GM21367 (cell line): ENCODE data around the gene GPBAR1.

Experiments used
- ATAC-seq: cut with Tn5 transposase; IDR thresholded peaks from one replicate; pipeline ENCODE4 v1.9.1; 2021; ENCODE audit not compliant: unreplicated experiment

GPBAR1 gene

DNA sequence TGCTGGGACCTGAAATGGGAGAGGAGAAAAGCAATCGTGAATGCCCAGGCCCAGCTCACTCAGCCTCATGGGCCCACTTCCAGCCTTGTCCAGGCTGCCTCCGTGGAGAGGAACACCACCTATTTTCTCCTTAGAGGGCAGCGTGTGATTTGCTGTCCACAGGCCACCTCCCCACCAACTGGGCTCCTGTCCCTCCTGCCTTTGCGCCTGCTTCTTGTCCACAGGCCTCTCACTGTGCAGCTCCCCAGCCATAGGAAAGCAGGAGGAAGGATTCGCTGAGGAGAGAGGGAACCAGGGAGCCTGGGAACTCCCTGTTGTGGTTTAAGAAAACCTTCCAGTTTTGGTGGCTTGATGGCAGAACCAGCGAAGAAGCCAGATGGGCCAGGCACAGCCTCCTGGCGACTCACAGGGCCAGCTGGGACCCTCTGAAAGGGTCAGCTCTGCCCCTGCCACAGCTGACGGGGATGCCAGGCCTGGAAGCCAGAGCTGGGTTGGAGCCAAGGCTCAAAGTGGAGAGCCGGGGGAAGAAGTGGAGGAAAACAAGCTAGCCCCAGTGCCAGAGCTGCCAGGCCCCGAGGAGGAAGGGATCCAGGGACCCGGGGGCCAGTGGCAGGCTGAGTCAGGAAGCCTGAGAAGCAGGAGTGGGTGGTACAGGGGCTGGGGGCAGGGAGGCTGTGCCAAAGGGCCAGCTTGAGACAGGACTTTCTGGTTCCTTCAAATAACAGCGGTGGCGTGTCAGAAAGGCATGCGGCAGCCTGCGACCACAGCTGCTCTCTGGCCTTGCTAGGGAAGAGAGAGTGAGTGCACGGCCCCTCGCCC, 21.6 kb downstream of the GPBAR1 start:
- no peak for ATAC-seq

DNA sequence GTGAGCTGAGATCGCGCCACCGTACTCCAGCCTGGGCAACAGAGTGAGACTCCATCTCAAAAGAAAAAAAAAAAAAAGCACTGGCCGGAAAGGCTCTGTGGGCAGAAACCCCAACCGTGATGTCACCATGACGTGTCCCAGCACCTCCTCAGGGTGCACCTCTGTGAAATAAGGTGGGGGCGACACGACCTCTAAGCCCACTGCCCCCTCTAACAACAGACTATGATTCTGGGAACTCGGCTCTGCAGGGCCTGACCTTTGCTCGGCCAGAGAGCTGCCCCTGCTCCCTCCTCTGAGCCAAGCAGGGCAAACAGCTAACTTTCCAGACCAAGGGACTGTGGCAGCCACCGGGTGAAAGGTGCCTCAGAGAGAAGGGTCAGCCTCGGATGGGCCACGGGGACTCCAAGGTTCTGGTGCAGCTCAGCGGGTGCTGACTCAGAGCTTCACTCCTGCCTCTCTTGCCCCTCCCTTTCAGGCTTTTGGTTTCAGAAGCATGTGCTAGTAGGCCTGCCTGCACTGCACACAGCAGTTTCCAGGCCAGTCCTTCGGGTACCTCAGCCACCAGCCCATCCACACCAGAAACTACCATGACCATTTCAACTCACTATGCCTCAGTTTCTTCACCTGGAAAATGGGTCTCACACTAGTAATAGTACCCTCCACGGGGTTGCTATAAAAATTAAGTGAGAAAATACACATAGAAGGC, 23.4 kb downstream of the GPBAR1 start:
- ATAC-seq: peak; percentile 38

DNA sequence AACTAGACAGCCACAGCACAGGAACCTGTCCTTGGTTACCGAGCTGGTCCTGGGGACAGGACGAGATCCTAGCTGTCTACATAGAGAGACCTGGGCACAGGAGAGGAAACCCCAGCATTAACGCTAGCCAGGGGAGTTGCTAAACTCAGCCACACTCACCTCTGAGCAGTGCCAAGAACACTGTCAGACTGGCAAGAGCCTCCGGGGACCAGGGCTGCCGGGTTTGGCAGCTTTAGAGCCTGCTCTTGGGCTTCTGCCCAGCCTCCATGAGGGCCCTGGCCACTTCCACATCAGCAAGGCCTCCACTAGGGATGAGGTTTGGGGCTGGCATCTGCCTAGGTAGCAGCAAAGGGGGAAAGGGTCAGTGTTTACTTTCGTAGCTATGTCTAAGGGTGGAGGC, 24.8 kb downstream of the GPBAR1 start:
- no peak for ATAC-seq

DNA sequence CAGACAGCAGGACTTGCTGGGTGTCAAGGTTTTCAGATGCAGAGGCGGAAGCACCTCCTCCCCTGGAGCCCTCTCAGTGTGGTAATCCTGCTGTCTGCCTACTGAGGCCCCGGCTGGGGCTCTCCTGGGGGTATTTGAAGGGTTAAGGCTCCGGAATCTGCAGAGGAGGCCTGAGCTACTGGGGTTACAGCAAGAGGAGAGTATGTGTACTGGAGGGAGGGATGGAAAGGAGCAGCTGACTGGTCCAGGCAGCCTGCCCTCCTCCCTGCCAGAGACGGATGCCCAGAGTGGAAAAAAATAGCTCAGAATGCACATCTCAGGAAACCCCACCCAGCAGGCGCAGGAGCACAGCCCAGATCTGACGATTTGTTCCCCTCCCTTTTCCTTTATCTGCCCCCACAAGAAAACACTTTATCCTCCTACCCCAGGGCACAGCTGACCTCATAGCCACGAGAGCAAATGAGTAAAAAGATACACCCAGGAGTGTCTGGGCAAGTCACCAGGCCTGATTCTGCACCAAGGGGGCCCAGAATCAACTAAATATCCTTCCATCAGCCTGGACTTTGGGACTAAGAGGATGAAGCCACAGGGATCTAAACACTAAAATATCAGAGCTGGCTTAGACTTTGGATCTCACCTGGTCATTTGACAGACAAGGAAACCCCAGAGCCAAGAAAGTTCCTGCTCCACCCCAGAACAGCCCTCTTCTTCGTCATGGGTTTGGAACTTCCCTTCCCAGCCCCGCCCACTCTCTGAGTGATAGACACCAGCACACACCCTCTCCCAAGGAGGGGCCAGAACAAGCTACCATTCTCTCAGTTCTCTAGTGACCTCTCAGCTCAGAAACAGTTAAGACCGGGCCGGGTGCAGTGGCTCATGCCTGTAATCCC, 26.0 kb downstream of the GPBAR1 start:
- ATAC-seq: peak; percentile 57

DNA sequence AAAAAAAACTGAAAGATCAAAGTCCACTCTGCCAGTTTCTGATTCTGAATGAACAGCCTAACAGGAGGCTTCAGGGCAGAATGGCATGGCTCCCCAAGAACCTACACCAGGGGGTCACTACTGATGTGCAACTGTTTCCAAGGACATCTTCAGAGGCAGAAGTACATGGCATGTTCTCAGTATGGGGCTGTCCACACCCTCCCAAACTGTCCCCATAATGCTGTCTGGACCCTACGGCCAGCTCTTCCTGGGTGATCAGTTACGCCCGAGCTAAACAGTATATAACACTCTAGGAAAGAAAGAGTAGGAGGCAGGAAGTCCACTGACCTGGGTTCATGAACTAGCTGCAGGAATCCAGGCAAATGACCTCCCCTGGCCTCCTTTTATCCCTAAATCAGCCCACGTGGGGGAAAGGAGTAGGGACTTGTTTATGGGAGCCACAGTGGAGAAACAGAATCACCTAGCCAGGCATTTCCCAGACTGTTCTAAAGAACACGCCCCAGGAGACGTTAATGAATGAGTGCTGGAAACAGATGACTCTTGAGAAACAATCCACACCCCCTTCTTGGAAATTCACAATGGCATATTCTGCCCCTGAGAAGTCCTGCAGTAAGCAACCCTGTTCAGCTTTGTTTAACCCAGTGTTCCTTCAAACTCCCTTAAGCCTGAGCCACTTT, 29.0 kb downstream of the GPBAR1 start:
- no peak for ATAC-seq

DNA sequence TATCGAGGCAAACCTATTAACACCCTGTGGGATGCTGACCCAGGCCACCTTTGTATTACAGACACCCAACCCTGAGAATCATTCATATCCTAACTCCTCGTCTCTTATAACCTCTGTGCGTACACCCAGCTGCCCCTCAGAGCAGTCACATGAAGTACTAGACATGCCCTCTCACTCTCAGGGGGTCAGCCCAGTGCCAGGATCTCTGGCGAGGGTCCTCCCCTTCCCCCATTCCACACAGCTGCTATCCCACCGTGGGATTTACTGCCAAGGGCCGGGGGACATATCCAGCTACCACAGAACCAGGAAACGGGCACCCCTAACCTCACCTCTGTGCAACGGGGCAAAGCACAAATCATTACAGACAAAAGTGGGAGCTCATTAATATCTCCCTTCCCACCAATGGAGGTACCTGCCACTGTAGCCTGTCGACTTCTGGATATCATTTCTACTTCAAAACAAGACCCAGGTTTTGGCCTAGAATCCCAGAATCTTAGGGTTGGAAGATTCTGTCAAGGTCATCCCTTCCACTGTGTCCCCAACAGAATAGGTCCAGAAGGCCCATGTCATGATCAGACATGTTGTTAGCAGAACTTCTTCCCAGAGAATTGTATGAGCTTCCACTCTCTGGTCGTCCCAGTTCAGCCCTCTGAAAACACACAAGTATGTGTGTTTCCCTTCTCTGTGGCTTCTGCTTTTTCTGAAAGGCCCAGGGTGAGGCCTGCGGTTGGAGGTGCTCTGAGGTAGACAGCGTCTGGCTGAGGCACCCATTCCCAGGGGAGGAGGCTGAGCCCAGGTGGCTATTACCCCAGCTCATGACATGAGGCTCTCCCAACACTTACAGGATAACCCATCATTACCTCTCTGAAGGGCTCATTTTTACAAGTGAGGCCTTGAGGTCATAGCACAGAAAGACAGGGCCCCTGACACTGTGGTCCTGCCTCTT, 29.8 kb downstream of the GPBAR1 start:
- peak; percentile 52 for ATAC-seq

DNA sequence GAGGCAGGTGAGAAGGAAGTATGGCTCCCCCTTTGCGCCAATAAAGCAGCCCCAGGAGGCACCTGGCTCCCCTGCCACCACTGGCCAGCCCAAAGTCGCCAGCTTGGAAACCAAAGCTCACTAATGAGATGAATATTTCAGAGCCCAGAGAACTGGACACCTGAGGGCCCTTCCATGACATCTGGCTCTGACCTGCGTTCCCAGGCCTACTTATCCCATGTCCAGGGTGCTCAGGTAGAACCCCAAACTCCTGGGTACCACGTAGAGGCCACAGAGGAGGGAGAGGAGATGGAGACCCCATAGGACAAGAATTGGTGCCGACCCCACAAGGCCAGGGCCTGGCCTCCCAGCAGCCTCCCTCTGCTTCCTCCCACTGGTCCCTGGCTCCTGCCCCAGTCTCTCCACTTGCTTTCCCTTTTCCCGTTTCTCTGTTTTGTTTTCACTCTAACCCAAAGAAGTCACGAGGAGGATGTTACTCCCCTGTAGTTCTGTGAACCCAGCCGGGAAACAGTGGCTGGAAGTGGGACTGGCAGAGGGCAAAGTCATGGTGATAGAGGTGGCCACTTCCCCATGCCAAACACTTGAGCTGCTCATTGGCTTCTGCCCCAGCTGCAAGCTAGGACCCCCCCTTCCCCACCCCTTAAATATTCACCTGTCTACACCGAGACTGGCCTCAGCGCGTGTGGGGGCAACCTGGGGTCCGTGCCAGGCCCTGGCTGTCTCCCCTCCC, 30.7 kb downstream of the GPBAR1 start:
- ATAC-seq: peak; percentile 2

DNA sequence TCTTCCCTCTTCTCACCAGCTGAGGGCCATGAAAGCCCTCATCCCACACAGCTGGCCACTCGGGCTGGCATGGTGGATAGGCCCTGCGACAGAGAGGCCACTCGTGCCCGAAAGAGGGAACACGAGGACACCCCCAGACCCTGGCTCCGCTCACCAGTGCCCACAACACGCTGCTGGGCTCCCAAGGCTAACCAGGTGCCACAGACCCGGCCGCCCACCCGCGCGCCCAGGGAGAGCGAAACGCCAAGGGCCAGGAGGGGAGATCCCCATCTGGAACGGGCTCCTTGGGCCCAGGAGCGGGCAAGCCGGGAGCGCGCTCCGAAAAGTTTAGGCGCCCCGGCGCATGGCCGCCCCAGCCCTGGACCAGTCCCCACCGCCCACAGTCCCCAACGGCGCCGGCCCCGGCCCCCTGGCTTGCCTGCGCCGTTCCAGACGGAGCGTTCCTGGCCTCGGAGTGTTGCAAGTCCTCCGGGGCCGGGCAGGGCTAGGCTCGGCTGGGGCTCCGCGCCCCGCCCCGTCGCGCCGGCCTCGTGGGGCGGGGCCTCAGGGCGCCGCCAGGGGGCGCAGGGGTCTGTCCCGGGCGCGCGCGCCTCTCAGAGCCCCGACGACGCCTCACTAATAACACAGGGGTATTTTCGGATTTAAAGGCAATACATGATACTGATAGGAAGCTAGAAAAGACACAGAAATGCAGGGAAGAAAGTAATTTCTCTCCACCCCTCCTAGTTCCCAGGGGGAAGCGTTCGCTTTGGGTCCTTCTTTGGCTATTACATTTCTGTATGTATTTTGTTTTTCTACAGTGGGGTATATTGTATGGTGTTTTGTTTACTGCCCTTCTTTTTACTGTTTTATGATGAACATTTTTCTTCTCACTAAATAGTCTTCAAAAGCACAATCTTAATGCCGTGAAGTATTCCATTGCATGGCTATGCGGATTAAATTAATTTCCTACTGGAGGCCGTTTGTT, 31.5 kb downstream of the GPBAR1 start, which contains the start of gene TMBIM1:
Gene TMBIM1 (minus strand): TSS at position 456 of the 967 bp plus-strand sequence. CDS start 10,362 bp downstream, outside the sequence.
- ATAC-seq: peak; percentile 63

DNA sequence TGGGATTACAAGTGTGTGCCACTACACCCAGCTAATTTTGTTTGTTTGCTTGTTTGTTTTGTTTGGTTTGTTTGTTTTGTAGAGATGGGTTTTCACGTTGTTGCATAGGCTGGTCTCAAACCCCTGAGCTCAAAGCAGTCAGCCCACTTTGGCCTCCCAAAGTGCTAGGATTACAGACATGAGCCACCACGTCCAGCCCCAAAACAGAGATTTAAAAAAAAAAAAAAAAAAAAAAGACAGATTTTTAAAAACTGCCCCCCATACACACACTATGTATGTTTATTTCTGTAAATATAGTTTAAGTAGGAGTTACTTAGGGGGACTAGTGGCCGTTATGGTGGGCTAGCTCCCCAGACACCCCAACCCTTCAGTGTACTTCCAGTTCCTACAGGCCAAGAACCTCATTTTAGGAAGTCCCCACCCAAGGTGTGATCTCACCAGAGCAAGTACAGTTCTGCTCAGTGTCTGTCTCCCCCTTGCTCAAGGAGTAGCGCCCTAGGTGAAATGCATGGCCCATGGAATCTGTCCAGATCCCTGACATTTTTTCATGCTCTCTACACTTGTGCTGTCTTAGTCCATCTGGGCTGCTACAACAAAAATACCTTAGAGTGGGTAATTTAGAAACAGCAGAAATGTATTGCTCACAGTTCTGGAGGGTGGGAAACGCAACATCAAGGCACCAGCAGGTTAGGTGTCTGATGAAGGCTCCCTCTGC, 33.1 kb downstream of the GPBAR1 start:
- ATAC-seq: no peak

DNA sequence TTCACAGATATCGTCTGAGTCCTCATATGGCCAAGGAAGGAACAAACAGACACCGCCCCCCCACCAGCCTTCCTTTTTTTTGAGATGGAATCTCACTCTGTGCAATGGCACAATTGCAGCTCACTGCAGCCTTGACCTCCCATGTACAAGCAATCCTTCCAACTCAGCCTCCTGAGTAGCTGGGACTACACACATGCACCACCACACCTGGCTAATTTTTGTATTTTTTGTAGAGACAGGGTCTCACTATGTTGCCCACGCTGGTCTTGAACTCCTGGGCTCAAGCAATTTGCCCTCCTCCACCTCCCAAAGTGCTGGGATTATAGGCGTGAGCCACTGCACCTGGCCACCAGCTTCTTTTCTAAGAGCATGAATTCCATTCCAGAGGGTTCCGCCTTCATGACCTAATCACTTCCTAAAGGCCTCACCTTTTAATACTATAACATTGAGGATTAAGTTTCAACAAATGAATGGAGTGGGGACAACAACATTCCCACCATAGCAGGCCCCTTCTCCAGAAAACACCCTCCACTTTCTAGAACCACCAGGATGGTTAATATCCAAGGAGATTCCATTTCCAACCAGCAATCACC, 33.7 kb downstream of the GPBAR1 start:
- ATAC-seq: no peak

DNA sequence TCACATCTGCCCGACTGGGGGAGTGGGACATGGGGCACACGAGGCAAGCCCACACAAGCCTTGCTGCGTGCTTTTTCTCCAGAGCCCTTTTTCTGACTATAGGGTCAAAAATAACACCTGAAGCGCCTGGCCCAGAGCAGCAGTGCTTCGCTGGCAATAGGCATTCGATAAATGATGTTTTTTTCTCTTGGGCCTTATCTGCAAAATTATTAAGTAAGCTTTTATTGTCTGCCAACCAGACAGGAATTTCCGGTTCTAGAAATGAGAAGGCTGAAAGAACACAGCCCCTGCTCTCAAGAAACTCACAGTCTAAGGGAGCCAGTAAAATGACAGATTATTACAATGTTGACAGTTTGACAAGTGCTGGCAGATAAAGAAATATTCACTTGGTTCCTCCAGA, 34.2 kb downstream of the GPBAR1 start:
- no peak for ATAC-seq

DNA sequence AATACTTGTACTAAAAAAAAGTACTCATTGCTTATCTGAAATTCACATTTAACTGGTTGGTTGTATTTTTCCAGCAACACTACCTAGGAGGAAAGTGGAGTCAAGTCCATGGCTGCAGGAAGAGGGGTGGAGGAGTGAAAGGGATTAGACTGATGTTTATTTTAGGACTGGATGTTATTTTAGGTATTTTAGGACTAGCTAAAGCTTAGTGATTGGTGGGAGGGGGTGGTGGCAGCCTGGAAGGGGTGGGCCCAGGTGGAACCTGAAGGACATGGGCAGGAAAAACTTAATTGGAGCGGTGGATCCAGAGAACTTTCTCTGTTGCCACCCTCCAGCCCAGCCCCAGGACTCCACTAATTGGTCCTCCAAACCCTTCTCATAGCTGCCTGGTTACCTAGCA, 35.4 kb downstream of the GPBAR1 start:
- ATAC-seq: no peak

DNA sequence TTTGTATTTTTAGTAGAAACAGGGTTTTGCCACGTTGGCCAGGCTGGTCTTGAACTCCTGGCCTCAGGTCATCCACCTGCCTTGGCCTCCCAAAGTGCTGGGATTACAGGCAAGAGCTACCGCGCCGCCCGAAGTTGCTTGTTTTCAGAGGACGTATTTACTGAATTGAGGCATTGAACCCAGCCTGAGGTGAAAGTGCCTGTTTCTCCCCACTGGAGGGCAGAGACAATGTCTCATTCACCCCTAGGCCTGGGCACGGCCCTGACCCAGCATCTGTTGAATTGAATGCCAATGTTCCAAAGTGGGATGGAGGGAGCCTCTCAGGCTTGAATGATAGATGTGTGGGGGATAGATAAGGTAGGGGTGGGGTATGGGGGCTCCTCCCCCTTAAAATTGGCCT, 36.0 kb downstream of the GPBAR1 start:
- ATAC-seq: no peak

DNA sequence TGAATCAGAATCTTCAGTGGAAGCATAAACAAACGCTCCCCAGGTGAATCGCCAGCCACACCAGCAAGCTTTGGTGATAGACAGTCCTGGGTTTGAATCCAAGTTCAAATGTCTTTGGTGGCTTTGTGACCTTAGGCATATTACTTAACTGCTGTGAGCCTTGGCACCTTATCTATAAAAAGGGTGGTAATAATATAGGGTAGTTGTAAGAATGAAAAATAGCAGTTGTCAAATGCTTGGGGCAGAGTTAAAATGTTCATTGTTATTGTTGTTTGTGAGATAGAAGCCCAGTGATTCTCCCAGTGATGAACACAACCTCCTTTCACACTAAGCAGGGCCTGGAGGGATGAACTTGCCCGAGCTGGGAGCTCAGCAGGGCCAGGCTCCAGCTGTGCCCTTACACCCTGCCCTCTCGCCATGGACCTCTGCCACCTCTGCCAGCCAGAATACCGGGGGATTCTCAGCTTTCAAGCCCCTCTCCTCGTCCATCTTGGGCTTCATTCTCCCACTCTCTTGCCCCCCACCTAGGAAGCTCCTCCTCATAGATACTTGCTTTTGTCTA, 37.6 kb downstream of the GPBAR1 start:
- ATAC-seq: no peak

DNA sequence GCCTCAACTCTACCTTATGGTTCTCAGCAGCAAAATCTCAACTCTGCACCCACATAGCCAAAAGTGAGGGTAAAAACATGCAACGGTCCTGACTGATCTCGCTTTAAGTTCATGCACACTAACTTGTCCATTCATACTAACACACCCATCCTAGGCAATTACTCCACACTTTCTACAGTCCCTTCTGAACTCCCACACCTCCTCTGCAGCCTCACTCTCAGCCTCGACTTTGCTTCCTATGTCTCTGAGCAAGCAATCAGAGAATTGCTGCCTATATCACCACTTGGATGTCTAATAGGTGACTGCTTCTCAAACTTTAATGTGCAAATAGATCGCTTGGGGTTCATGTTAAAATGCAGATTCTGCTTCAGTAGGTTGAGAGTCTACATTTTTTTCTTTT, 39.3 kb downstream of the GPBAR1 start:
- ATAC-seq: no peak

DNA sequence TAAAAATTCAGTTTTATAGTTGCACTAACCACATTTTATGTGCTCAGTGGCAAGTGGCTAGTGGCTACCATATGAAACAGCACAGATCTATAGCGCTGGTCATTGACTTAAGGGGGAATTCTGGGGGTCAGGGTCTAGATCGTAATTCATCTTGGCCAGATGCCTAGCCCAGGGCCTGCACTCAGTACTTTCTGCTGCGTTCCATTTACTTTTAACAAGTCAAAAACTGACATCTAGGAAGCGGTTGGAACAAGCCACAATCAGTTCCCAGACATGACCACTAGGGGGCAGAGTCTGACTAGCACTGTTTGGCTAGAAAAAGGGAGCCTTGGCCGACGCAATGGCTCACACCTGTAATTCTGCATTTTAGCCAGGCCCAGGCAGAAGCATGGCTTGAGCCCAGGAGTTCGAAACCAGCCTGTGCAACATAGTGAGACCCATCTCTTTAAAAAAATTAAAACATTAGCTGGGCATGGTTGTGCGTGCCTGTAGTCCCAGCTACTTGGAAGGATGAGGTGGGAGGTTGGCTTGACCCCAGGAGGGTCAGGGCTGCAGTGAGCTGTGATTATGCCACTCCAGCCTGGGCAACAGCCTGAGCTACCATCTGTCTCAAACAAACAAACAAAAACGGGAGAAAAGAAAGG, 40.5 kb downstream of the GPBAR1 start:
- ATAC-seq: peak; percentile 73
